Esophagus squamous epithelium (tissue), 5 donors: Measurements from ENCODE around the gene ACACA. TPM values are rescaled to one million over a fixed set of nuclear protein-coding genes. Genes with fewer than 3 reads are reported as not detected.

Experiments
- DNase-seq: peaks from one replicate; lab custom pipeline; 2025; lab: John Stamatoyannopoulos, UW
- H3K27ac ChIP-seq, 4 donors: fragments of 200-600 bp; sonication (generic); one replicate each; pipeline ENCODE4 v1.5.1; 2016 to 2019; ENCODE audit warnings: mild to moderate bottlenecking in 1 of 4
- H3K27me3 ChIP-seq, 4 donors: fragments of 200-600 bp; sonication (generic); 1 replicate in 3 of 4; 2 replicates in 1 of 4; pipeline versions ENCODE4 v1.5.1 to v1.6.0; 2017 to 2021; ENCODE audit warnings: antibody characterized with exemption in 1 of 4
- H3K36me3 ChIP-seq, 3 donors: fragments of 200-600 bp; sonication (generic); one replicate each; pipeline ENCODE4 v1.5.1; 2016 to 2019
- H3K4me1 ChIP-seq, 3 donors: fragments of 200-600 bp; sonication (generic); one replicate each; pipeline ENCODE4 v1.5.1; 2017 to 2019
- H3K4me3 ChIP-seq, 4 donors: fragments of 200-600 bp; sonication (generic); 1 replicate in 3 of 4; 2 replicates in 1 of 4; pipeline ENCODE4 v1.5.1; 2016 to 2019; ENCODE audit warnings: mild to moderate bottlenecking in 2 of 4, moderate library complexity in 1 of 4
- H3K9me3 ChIP-seq, 3 donors: fragments of 200-600 bp; sonication (generic); one replicate each; pipeline ENCODE4 v1.5.1; 2016 to 2019
- POLR2A ChIP-seq, 4 donors: fragments of 450-650 bp; IDR thresholded peaks; one replicate each; pipeline ENCODE4 v1.6.1; 2017; ENCODE audit warnings: antibody characterized with exemption in 4 of 4, mild to moderate bottlenecking in 4 of 4, moderate library complexity in 3 of 4
- WGBS, 2 donors: methylation state at CpG; one replicate each; pipeline ENCODE4 v1.1.5; 2018; 5-methylcytosine and 5-hydroxymethylcytosine counted together
- intact Hi-C: fragments of 100-400 bp; cut with DNase I; formaldehyde crosslinking; loops from one replicate; pipeline ENCODE4 v1.15.0; 2022
- total RNA-seq, 4 donors: library from RNA; depleted of rRNA; stranded (reverse); fragments of >200 nt; gene quantifications; one replicate each; pipeline ENCODE4 v1.1.0, GENCODE V29; 2016
- TF ChIP-seq, protein P1 (sequence below), 6 experiments: fragments of 450-650 bp in 4 of 6; fragments of 200-600 bp in 2 of 6; sonication (generic) in 2 of 6; IDR thresholded peaks; one replicate each; pipeline ENCODE4 v1.5.1; 2016 to 2019; ENCODE audit warnings: antibody characterized with exemption in 6 of 6, mild to moderate bottlenecking in 4 of 6, moderate library complexity in 4 of 6
- donor health status: DM: yes; HTN: yes; CAD: no.

ACACA gene
- total RNA-seq, 4 donors from 2014 or later, result 34.5 to 81.0 (median 55.8) TPM

DNA sequence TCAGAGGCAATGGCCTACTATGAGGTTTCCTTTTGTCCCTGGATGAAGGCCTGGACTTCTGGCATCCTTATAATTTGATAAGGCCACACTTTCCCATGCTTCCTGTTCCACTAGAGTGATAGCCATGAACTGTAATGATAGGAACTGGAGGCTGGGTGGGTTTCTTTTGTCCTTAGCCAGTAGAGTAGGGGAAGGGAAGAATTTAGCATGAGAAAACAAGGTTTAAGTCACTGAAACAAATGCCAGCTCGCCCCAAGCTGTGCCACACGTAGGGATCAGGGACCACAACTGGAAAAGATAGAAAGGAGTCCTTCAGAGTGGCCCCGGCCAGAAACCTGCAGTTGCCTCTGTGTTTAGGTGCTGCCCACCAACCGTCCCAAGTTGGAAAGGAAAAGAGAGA is 111.7 kb downstream of the ACACA start:
- Histone ChIP-seq H3K36me3 (no peaks in the 10 kb centered on the region), H3K9me3 (no peaks in the 10 kb centered on the region), H3K4me1 (peaks cover 1 to 24% (median 3%) of the 10 kb centered on the region in 3 donors), H3K27ac (no peak overlapping the region), H3K4me3 (no peak overlapping the region), H3K27me3 (no peaks in the 10 kb centered on the region)
- intact Hi-C loops, result no loop called here
- TF ChIP-seq POLR2A (IDR thresholded peaks at IDR 0.05), result no peak
- TF ChIP-seq, protein P1, sequence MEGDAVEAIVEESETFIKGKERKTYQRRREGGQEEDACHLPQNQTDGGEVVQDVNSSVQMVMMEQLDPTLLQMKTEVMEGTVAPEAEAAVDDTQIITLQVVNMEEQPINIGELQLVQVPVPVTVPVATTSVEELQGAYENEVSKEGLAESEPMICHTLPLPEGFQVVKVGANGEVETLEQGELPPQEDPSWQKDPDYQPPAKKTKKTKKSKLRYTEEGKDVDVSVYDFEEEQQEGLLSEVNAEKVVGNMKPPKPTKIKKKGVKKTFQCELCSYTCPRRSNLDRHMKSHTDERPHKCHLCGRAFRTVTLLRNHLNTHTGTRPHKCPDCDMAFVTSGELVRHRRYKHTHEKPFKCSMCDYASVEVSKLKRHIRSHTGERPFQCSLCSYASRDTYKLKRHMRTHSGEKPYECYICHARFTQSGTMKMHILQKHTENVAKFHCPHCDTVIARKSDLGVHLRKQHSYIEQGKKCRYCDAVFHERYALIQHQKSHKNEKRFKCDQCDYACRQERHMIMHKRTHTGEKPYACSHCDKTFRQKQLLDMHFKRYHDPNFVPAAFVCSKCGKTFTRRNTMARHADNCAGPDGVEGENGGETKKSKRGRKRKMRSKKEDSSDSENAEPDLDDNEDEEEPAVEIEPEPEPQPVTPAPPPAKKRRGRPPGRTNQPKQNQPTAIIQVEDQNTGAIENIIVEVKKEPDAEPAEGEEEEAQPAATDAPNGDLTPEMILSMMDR (IDR thresholded peaks at IDR 0.05), result no peak
- DNase-seq, result no peak
- WGBS, 2 donors, result 83 to 84% methylated on average over 4 of the region's 4 CpGs

DNA sequence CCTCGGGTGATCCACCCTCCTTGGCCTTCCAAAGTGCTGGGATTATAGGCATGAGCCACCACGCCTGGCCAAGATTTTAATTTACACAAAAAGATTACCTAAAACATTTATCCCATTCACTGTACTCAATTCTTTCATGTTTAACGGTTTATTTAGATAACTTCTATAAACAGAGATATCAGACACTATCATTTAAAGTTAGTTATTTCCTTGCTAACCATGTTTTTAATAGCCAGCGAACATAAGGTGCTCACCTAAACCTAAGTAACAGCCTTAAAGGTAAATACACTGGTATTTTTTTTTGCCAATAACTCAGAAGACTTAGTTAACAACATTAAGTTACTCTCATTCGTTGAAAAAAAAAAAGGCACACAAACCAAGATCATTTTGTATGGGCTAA is 112.9 kb downstream of the ACACA start:
- WGBS, 2 donors, result 78 to 87% methylated on average over 5 of the region's 5 CpGs
- intact Hi-C loops, result no loop called here
- Histone ChIP-seq H3K27me3 (no peaks in the 10 kb centered on the region), H3K9me3 (no peaks in the 10 kb centered on the region), H3K4me3 (no peak overlapping the region), H3K27ac (no peak overlapping the region), H3K36me3 (no peaks in the 10 kb centered on the region), H3K4me1 (peaks cover 0 to 12% (median 0%) of the 10 kb centered on the region in 3 donors)
- DNase-seq, result no peak
- TF ChIP-seq POLR2A (IDR thresholded peaks at IDR 0.05), result no peak
- TF ChIP-seq, protein P1 (IDR thresholded peaks at IDR 0.05), result no peak

DNA sequence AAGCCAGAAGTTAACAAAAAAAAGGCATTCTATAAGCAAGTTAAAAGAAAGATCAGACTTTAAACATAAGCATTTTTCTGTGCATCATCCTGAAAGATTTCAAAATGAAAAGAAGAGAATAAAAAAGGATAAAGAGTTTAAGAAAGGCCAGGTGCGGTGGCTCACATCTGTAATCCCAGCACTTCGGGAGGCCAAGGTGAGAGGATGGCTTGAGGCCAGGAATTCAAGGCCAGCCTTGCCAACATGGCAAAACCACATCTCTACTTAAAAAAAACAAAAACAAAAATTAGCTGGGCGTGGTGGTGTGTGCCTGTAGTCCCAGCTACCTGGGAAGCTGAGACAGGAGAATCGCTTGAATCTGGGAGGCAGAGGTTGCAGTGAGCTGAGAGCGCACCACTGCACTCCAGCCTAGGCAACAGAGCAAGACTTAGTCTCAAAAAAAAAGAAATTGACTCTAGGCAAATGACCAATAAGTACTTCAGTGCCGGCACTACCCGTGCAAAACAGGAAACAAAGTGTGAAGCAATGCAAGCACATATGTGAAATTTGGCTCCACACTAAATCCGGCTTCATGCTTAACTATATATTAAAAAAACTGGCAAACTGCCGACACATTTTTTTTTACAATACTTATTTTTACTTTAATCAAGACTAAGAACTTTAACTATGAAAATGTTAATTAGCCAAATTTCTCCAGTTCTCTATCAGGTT is 114.1 kb downstream of the ACACA start:
- no peak for TF ChIP-seq POLR2A (IDR thresholded peaks at IDR 0.05)
- TF ChIP-seq, protein P1 (IDR thresholded peaks at IDR 0.05), result no peak
- H3K27me3 ChIP-seq, result no peaks in the 10 kb centered on the region
- WGBS, 2 donors, result 37 to 51% methylated on average over 9 of the region's 9 CpGs
- no peak overlapping the region for H3K27ac ChIP-seq
- no peak overlapping the region for H3K4me3 ChIP-seq
- DNase-seq, result no peak
- no peaks in the 10 kb centered on the region for H3K9me3 ChIP-seq
- H3K36me3 ChIP-seq, result no peaks in the 10 kb centered on the region
- intact Hi-C loops, result no loop called here
- peaks cover 0 to 8% (median 0%) of the 10 kb centered on the region in 3 donors for H3K4me1 ChIP-seq

DNA sequence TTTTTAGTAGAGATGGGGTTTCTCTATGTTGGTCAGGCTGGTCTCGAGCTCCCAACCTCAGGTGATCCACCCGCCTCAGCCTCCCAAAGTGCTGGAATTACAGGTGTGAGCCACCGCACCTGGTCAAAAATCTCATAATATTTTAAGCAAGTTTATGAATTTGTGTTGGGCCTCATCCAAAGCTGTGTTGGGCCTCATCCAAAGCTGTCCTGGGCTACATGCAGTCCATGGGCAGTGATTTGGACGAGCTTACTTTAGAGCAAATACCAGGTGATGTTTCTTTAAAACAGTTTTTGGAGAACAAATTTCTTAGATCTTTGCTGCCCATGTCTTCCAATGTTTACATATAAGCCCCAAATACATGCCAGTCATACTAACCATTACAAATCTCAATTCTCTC is 115.3 kb downstream of the ACACA start:
- Histone ChIP-seq H3K4me1 (peaks cover 0 to 8% (median 0%) of the 10 kb centered on the region in 3 donors), H3K36me3 (peaks cover 0 to 6% (median 0%) of the 10 kb centered on the region in 3 donors), H3K4me3 (no peak overlapping the region), H3K9me3 (no peaks in the 10 kb centered on the region), H3K27ac (no peak overlapping the region), H3K27me3 (no peaks in the 10 kb centered on the region)
- no peak for DNase-seq
- TF ChIP-seq, protein P1 (IDR thresholded peaks at IDR 0.05), result no peak
- no peak for TF ChIP-seq POLR2A (IDR thresholded peaks at IDR 0.05)
- whole genome bisulfite sequencing, 2 donors, result 83 to 95% methylated on average over 4 of the region's 4 CpGs
- intact Hi-C loops, result no loop called here

DNA sequence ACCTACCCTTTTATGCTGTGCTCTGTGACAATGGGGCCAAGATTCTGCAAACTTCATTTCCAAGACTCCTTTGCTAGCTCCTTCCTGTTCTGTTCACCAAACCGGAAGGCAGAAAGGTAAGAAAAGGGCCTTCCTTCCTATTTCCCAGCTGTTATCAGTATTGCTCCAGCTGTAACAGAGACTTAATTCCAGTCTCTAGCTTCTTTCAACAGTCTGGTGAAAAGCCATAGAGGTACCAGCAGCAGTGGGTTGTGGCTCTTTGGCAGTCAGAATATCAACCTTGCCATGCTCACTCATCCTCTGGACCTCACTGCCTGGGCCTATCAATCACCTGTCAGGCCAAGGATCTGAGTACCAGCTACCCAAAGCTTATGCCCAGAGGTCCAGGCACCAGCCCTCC is 120.2 kb downstream of the ACACA start:
- no peaks in the 10 kb centered on the region for H3K9me3 ChIP-seq
- no peak for DNase-seq
- H3K36me3 ChIP-seq, result peaks cover 0 to 42% (median 0%) of the 10 kb centered on the region in 3 donors
- intact Hi-C loops, result no loop called here
- WGBS, 2 donors, result 61 to 80% methylated on average over 1 of the region's 1 CpG
- no peaks in the 10 kb centered on the region for H3K27me3 ChIP-seq
- H3K4me1 ChIP-seq, result no peaks in the 10 kb centered on the region
- H3K27ac ChIP-seq, result no peak overlapping the region
- no peak for TF ChIP-seq POLR2A (IDR thresholded peaks at IDR 0.05)
- TF ChIP-seq, protein P1 (IDR thresholded peaks at IDR 0.05), result no peak
- no peak overlapping the region for H3K4me3 ChIP-seq
